Activated effector memory CD4-positive, alpha-beta T cell treated with Interleukin-2 at 50 U/mL for 16 hours (primary cell): ENCODE measurements around the gene VWA1.
"Not testable (repeated sequence)": the region's sequence is repeated elsewhere in the genome, so short reads cannot be mapped to it uniquely, and the experiment has no call there.

Experiments used
- DNase-seq: peaks from one replicate; pipeline ENCODE4 v3.0.0-alpha.2; 2020

Gene VWA1

DNA sequence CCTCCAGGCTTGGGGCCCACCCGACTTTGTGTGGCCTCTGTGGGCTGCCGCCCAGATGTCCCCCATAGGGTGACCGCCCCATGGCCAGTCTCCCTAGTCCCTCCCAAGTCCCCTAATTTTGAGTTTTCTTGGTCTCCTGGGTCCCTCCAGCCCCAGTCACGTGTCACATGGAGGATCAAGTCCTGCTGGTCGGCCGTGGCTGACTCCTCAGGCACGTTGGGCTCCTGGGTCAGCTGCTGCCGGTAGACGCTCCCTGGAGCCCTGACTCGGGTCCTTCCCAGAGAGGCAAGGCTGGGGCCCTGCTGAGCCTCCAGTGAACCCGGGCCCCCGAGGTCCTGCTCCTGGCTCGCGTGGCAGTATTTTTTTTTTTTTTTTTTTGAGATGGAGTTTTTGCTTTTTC lies 24.2 kb downstream of the VWA1 start:
- not testable (repeated sequence) for DNase-seq

DNA sequence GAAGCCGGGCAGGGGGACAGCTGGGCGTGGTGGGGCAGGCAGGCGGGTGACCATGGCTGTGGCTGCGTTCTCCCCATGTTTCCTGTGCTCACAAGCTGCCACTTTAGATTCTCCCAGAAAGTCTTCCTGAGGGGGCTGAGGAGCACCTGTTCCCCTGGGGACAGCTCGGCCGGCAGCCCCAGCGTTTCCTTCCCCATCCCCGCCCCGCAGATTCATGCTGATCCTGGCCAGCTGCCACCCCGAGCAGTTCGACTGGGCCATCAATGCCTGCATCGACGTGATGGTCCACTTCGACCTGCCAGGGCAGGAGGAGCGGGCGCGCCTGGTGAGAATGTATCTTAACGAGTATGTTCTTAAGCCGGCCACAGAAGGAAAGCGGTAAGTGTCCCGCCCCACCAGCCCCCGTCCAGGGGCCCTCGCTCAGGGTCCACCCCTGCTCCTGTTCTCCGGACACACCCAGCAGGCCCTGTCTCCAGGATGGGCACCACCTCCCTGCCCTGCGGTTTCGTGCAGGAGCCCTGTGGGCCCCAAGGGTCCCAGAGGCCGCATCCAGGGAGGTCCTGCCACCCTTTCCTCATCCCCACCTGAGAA lies 25.1 kb downstream of the VWA1 start:
- no peak for DNase-seq

DNA sequence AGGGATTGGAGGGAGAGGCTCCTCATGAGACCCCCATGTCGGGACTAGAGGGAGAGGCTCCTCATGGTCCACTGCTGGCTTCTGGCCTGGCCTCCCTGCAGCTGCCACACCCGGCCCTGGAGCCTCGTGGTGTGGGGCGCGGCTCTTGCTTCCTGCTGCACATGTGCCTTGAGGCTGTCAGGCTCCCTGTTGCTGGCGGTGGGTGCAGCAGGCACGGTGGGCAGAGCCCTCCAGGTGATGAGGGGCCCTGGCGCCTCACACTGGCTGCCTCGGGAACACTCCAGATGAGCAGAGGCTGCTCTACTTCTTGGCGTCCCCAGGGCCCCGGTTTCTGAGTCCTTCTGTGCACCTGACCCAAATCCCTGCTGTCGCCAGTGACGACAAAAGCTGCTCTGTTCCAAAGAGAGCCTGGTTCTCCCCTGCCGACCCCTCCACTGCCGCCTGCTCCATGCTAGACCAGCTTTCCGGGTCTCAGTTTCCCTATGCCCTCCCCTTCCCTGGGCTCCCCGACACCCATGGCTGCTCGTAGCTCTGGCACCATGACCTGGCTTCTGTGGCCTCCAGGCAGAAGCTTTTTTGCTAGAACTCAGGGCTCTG lies 26.3 kb downstream of the VWA1 start:
- DNase-seq = no peak

DNA sequence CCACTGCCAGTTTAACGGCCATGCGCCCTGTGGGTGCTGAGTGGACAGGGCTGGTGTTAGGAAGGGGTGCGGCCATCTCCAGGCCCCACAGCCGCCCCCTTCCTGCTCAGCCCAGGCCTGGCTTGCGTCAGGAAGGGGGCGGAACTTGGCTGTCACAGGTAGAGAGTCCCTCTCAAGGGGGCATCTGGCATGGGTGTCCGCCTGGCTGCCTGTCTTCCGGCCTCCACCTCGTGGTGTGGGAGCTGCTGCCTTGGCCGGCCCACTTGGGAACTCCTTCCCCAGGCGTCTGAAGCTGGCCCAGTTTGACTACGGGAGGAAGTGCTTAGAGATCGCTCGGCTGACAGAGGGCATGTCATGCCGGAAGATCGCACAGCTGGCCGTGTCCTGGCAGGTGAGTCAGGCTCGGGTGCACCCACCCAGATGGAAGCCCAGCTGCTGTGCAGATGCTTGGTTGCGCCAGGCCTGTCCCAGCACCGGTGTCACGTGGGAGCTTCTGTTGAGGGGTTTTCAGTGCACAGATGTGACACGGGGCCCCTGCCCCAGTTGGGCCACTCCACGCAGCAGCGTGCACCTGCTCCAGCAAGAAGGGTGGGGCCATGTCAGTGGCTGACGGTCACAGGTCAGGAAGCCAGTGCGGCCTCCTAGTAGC lies 27.0 kb downstream of the VWA1 start:
- DNase-seq = no peak

DNA sequence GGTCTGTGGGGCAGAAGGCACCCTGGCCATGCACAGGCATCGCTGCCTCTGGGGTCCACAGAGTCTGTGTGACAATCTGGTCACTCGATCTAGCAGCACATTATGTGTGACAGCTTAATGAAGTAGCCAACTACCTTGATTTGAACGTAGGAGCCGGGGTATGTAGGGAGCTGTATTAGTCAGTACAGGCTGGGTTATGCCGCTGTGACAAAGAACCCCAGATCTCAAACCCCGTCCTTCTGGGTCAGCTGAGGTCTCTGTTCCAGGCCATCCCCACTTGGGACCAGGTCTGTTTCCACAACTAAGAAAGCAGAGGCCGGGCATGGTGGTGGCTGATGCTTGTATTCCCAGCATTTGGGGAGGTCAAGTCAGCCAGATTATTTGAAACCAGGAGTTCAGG lies 27.8 kb downstream of the VWA1 start:
- no peak for DNase-seq

DNA sequence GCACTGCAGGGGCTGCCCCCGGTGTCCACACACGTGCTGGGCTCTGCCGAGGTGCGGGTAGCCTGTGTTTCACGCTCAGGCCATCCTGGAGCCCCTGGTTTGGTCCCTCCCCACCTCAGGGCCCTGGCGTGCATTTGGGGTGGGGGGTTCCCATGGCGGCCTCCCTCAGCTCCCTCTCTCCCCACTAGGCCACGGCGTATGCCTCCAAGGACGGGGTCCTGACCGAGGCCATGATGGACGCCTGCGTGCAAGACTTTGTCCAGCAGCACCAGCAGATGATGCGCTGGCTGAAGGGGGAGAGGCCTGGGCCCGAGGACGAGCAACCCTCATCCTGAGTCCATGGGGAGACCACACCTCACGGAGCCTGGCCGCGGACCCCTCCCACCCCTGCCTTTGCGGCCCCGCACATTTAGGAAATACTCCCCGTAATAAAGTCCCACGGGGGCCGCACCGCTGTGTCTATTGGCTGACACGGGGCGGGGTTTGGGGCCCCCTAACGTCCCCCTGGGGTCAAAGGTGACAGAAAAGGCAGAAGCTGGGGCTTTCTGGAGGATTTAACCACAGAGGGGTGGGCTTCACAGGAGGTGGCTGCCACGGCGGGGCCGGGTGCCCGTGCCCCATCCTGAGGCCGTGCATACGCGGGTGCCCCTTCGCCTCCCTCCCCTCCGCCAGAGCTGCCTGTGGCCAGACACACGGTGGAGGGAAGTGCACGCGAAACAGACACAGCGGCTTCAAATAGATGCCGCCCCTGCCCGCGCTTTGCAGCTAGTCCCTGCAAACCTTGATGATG lies 32.9 kb downstream of the VWA1 start:
- DNase-seq = not testable (repeated sequence)

DNA sequence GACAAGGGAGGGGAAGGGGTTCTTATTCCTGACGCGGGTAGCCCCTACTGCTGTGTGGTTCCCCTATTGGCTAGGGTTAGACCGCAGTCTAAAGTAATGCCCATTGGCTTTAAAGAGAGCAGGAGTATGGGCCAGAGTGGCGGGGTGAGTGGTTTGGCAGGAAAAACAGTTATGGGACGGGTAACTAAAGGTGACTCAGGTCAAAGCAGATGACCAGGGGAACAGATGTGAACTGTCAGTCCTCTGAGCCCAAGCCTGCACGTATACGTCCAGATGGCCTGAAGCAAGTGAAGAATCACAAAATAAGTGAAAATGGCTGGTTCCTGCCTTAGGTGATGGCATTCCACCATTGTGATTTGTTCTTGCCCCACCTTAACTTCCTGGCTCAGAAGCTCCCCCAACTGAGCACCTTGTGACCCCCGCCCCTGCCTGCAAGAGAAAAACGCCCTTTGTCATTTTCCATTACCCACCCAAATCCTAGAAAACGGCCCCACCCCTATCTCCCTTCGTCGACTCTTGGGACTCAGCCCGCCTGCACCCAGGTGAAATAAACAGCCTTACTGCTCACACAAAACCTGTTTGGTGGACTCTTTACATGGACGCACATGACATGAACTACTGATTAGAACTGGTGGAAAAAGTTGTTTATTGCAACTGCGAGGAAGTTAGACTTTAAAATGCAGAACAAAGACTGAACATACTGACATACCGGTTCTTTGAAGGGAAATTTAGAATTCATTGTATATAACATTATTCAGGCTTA lies 35.3 kb downstream of the VWA1 start:
- DNase-seq = no peak

DNA sequence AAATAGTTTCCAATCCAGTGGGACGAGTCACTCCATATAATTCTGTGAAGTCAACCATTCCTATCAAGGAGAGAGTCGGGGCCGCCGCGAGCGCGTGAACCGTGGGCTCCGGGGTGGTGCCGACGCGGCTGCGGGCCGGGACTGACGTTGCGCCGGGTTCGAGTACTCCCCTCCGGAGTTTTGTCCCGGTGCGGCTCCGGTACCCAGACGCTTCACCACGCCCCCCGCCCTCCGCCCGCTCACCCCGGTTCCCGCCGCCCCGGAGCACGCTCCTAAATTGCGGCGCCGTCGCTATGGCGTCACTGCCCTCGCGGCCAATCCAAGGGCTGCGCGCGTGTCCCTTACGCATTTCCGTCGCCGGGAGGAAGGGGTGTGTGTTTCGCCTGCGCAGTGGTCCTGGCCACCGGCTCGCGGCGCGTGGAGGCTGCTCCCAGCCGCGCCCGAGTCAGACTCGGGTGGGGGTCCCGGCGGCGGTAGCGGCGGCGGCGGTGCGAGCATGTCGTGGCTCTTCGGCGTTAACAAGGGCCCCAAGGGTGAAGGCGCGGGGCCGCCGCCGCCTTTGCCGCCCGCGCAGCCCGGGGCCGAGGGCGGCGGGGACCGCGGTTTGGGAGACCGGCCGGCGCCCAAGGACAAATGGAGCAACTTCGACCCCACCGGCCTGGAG lies 36.0 kb downstream of the VWA1 start, which contains the start of gene ATAD3B:
ATAD3B (plus strand) TSS at position 377 of the 664 bp plus-strand sequence; CDS start at position 497, 120 bp downstream.
- peak; percentile 80 for DNase-seq

DNA sequence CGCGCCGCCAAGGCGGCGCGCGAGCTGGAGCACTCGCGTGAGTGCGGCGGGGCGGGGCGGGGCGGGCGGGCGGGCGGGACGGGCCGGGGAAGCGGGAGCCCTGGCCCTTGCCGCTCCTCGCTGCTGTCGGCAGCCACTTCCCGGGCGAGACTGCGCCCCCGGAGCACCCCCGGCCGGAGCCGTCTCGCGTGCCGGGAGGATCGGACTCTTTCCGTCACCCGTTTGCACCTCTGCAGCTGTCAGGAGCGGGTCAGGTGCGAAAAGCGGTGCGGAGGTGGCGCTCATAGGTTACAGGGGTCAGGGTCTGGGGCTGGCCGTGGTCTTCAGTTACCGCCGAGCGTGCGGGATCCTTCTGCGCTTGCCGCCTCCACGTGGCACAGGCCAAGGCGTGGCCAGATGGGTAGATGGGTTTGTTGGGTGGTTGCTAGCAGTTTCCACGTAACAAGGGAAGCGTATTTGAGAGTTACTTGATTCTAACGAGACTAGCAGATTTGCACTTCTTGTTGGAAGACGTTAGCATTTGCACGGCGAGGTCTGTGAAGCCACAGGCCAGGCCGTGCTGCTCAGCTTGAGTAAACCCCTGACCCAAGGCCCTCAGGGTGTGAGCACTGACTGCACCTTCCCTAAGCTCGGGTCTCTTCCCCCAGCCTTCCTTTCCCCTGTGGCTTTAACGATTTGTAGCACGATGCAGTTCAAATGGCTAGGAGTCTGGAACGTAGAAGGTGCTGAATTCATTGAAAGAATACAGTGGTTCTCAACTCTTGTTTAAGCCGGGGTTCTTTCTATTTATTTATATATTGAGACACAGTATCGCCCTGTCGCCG lies 36.8 kb downstream of the VWA1 start:
- DNase-seq = peak; percentile 9

DNA sequence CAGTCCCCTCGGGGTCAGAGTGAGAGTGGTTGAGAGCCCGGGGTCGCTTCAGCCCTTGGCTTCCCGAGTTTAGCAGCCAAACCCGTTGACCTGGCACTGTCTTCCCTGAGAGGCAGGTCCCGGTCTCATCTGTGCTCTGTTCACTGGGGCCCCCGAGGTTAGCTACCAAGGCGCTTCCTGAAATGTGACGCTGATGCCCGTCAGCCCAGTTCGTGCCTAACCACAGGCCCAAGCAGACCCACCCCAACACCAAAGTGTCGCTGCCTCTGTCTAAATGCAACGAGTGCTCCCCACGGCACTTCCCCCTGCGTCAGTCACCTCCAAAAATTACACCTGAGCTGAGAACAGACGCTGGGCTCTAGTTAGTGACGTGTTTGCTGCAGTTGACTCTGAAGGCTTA lies 40.5 kb downstream of the VWA1 start:
- DNase-seq = not testable (repeated sequence)

DNA sequence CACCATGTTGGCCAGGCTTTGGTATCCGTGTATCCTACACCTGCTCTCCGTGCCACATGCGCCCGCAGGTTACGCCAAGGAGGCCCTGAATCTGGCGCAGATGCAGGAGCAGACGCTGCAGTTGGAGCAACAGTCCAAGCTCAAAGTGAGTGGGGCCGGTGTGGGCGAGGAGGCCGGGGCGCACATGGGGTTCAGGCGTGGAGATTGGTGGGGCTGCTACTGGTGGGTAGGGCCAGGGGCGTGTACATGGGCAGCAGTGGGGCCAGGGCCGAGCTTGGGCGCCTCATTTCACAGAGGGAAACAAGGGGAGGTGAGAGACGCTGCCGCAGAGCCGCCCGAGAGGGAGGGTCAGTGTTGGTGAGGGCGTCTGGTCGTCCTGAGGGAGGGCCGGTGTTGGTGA lies 41.7 kb downstream of the VWA1 start:
- no peak for DNase-seq

DNA sequence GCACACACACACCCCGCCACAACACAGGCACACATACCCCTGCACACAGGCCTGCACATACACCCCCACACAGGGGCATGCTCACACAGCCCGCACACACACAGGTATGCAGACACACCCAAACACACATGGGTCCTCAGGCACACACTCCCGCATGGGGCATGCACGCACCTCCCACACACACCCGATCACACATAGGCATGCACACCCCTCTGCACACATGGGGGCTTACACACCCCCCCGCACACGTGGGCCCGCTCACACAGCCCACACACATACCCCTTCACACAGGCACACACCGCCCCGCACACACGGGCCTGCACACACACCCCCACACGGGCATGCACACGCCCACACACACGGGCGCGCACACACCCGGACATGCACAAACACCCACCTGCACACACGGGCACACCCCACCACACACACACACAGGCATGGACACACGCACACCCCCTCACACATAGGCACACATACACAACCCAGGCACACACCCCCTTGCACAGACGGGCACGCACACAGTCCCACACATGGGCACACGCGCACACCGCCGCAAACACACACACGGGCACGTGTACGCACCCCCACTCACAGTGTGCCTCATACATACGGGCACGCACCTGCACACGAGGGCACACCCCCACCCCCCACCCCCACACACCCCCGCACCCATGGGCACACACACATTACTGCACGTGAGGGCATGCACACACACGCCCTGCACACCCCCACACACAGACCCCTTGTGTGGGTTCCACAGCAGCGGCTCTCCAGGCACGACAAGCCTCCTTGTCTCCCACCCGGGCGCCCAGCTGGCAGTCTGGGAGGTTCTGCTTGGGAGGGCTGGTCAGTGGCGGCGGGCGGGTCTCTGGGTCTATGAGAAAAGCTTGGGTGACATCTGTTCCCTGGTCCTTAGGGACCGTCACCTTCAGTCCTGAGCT lies 44.3 kb downstream of the VWA1 start:
- DNase-seq = no peak

DNA sequence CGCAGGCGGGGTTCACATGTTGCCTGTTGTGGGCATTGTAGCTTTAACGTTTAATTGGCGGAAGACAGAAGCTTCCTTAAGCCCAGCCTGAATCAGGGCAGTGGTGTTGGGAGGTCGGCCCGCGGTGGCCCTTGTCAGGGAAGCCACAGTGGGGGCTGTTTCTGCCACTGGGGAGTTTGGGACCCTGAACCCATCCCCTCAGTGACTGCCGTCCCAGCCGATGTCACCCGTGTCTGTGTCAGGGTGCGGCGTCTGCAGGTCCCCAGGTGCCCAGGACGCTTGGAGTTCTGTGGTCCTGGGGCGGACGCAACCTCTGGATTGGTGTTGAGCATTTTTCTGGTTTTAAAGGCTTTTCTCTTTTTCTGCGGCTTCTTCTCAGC lies 45.0 kb downstream of the VWA1 start:
- not testable (repeated sequence) for DNase-seq

DNA sequence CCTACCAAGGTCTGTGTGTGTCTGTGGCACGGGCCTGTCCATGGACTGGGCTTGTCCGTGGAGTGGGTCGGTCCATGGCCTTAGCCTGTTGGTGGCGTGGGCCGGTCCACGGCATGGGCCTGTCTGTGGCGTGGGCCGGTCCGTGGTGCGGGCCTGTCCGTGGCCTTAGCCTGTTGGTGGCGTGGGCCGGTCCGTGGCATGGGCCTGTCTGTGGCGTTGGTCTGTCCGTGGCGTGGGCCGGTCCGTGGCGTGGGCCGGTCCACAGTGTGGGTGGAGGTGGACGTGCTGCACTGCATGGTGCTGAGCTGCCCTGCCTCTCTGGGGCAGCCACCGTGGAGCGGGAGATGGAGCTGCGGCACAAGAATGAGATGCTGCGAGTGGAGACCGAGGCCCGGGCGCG lies 46.3 kb downstream of the VWA1 start:
- not testable (repeated sequence) for DNase-seq

DNA sequence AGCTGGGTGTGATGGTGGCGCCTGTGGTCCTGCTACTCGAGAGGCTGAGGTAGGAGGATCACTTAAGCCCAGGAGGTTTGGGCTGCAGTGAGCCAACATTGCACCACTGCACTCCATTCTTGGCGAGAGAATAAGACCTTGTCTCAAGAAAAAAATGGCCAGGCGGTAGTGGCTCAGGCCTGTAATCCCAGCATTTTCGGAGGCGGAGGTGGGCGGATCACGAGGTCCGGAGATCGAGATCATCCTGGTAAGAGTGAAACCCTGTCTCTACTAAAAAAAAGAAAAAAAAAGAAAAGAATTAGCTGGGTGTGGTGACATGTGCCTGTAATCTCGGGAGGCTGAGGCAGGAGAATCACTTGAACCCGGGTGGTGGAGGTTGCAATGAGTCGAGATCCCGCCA lies 47.4 kb downstream of the VWA1 start:
- no peak for DNase-seq

DNA sequence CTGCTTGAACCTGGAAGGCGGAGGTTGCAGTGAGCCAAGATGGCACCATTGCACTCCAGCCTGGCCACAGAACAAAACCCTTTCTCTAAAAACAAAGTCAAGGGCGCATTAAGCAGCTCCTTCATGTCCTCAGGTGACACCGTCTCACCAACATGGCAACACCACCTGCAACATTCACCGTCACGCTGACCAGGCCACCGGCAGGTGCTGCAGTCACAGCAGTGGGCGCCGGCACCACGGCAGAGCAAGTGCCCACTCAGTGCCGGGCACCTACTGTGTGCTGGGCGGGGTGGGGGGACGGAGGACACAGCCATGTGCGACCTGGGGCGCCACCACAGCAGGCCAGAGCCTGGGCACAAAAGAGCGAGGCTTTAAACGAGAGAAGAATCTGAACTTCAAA lies 48.2 kb downstream of the VWA1 start:
- DNase-seq = no peak

DNA sequence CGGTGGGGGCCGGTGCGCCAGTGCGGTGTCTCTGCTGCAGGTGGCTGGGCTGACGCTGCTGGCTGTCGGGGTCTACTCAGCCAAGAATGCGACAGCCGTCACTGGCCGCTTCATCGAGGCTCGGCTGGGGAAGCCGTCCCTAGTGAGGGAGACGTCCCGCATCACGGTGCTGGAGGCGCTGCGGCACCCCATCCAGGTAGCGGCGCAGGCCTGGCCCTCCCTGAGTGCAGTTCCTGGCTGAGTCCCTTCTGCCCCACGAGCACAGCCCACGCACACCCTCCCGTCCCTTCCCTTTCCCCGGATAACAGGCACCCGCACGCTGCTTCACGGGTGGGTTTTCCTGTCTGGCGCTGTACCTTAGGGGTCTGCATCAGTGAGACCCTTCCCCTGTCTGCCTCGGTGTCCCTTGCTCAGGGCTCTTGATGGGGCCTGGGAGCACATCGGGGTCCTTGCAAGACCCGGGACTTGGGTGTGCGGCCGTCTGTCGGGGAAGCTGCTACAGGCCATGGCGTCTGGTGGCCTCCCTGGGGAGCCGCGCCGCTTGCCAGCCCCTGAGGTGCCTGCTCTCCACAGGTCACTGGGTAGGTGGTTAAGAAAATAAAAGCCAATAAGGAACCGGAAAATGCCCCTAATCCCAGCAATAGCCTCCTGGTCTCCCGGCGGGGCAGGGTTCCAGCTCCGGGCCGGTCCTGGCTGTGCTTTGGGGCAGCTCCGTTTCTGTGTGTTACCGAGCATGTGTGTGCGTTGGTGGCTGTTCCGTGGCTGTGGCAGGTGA lies 49.7 kb downstream of the VWA1 start:
- not testable (repeated sequence) for DNase-seq

DNA sequence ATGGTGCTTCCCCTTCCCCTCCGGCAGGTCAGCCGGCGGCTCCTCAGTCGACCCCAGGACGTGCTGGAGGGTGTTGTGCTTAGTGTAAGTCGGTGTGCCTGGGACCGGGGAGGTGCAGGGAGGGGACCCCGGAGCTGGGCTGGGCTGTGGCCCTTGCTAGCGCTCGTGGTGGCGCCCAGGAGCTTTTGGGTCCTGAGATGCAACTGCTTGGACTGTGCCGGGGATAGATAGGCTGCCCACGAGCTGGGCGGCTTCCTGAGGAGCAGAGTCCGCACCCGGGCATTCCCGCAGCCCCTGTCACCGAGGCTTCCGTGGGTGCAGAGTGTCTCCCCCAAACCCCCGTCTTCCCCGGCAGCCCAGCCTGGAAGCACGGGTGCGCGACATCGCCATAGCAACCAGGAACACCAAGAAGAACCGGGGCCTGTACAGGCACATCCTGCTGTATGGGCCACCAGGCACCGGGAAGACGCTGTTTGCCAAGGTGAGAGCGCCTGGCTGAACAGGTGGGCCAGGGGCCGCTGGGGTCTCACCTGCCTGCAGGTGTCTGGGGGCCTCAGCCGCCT lies 50.3 kb downstream of the VWA1 start:
- not testable (repeated sequence) for DNase-seq

DNA sequence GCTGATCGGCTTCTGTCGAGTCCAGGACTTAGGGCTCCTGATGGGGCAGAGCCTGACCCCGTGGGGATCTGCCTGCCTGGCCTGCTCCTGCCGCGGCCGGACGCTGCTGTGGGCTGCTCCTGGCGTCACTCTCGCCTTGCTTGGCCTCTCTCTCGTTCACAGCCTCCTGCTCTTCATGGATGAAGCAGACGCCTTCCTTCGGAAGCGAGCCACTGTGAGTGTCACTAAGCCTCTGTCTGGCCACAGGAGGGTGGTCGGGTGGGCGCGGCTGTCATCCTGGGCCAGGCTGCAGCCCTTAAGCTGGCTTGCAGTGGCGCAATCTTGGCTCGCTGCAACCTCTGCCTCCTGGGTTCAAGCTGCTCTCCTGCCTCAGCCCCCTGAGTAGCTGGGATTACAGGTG lies 52.2 kb downstream of the VWA1 start:
- no peak for DNase-seq
